ENCODE data around the gene DNAJC4.

- TF ChIP-seq, protein P1, sequence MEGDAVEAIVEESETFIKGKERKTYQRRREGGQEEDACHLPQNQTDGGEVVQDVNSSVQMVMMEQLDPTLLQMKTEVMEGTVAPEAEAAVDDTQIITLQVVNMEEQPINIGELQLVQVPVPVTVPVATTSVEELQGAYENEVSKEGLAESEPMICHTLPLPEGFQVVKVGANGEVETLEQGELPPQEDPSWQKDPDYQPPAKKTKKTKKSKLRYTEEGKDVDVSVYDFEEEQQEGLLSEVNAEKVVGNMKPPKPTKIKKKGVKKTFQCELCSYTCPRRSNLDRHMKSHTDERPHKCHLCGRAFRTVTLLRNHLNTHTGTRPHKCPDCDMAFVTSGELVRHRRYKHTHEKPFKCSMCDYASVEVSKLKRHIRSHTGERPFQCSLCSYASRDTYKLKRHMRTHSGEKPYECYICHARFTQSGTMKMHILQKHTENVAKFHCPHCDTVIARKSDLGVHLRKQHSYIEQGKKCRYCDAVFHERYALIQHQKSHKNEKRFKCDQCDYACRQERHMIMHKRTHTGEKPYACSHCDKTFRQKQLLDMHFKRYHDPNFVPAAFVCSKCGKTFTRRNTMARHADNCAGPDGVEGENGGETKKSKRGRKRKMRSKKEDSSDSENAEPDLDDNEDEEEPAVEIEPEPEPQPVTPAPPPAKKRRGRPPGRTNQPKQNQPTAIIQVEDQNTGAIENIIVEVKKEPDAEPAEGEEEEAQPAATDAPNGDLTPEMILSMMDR (IDR thresholded peaks at IDR 0.05) = no peak
- TF ChIP-seq EP300 (IDR thresholded peaks at IDR 0.05) = no peak
Measured at GRCh38 chr11:64232182-64232966, 2.0 kb downstream of the DNAJC4 start.

All from ovary (tissue), 3 donors.